UCSD-AML1 (cell line): ENCODE data around the gene CACNA2D4.

Experiments used
- DNase-seq: peaks from one replicate; lab custom pipeline; 2025; ENCODE audit not compliant: unreplicated experiment; lab: John Stamatoyannopoulos, UW

Gene CACNA2D4

DNA sequence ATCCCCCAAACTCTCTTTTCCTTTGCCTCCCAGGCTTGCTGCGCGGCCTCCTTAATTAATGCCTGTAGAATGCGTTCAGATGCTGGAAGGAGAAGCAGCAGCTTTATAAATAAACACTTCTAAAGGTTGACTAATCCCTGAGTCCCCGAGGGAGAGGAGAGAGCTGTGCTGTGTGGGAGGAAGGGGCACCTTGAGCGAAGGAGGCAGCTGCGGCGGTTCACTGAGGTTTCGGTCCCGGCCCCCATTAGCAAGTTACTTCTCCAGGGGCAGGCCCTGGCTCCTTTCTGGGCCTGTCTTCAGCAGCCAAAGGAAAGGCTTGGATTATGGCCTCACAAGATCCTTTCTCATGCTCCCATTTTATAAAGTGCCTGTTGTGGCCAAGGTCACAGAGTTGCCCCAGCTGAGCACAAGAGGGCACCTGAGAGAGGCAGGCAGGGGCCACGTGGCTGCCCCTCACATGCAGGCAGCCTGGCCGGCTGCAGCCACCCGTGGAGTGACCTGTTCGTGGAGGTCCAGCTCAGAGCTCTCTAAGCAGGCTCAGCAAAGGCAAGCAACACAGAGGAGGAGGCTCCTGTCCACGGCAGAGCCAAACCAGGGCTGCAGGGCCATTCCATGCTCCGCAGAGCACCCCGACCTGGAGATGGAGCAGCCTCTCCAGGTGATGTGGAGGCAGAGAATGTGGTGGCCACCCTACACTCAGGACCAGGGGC lies 15.0 kb upstream of the CACNA2D4 start:
- DNase-seq = no peak

DNA sequence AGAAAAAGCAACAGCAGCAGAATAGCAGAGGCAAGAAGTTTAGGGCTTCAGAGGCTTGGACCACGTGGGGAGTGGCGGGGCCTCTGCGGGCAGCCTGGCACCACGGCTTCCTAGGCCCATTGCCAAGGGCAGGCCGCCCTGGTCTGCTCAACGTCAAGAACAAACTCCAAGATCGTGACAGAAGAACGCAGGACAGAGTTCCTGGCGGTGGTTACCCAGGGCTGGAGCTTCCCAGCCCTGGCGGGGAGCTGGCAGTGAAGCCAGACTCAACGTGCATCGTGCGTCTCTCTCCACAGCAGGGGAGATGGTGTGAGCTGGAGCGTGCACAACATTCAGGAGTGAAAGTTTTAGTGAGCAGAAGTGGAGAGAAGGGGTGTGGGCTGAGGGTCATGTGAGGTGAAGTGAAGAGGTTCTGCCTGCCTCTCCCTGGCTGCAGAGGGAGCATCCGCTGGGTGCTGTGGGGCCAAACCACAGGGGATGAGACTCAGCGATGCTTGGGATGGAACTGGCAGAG lies 13.9 kb upstream of the CACNA2D4 start:
- no peak for DNase-seq

DNA sequence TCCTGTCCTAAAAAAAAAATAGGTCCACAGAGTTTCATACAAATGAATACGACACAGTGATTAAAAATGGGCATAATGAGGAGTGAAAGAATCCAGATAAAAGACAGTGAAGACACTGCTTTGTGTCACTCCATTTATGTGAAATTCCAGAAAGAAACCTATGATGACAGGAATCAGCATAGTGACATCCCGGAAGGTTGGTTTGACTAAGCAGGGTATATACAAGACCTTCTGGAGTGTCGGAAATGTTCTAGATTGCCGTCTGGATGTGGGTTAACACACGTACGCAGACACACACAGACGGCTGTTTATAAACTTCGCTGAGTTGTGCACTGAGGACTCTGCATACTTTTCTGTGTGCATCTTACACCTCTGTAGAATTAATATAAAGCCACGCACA lies 13.2 kb upstream of the CACNA2D4 start:
- no peak for DNase-seq

DNA sequence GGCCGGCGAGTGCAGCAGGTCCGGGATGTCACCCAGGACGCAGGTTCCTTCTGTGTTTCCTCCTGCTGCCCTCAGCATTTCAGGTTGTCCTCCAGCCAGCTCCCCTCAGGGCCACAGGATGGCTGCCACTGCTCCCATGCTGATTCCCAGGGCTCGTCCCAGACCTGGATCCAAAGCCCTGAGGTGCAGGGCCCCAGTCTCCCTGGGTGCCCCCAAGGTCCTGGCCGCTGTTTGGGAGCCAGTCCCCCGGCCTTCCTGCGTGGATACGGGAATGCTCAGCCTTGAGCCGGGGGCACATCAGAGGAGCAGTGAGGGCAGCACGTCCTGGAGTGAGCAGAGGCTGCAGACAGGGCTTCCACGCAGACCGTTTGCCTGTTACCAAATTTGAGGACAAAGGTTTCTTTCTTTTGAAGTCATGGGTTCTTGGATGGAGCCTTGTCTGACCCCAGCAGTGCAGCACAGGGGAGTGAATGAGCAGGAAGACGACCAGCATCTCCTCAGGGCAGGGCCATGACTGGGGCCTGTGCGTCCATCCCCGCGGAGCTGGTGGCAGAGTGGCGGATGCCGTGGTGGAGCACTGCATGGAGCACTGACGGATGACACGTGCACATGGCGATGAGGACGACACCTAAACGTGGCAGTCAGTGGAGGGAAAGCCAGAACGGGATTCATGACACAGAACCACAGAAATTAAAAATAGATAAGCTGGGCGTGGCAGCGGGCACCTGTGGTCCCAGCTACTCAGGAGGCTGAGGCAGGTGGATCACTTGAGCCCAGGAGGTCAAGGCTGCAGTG lies 12.5 kb upstream of the CACNA2D4 start:
- DNase-seq = no peak

DNA sequence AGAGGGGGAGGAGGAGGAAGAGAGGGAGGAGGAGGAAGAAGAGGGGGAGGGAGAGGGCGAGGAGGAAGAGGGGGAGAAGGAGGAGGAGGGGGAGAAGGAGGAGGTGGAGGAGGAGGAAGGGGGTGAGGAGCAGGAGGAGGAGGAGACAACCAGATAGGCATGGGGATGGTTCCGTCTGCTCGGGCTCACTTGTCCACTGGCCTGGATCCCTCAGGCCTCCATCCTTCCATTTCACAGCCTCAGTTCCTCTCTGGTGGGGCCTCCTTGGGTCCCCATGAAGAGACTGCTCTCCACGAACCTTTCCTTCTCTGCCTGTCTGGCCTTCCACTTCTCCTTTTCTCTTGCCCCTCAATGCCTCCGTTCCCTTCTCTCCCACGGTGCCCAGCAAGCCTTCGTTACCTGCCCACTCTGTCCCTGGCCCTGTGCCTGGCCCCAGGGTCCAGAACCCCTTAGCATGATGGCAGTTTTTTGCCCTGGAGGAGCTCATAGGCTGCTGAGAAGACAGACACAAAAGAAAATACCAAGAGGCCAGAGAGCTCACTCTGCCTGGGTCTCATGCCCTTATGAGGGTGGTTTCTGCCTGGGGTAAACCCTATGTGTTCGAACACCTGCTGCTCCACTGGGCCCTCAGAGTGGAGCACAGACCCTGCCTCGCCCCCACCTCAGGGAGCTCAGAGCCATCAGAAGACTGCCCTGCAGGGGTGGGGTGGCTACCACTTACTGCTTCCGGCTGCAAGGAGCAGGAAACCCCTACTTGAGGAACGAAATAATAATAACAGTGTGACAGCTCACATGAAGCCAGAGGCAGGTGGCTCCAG lies 11.7 kb upstream of the CACNA2D4 start:
- peak; percentile 68 for DNase-seq

DNA sequence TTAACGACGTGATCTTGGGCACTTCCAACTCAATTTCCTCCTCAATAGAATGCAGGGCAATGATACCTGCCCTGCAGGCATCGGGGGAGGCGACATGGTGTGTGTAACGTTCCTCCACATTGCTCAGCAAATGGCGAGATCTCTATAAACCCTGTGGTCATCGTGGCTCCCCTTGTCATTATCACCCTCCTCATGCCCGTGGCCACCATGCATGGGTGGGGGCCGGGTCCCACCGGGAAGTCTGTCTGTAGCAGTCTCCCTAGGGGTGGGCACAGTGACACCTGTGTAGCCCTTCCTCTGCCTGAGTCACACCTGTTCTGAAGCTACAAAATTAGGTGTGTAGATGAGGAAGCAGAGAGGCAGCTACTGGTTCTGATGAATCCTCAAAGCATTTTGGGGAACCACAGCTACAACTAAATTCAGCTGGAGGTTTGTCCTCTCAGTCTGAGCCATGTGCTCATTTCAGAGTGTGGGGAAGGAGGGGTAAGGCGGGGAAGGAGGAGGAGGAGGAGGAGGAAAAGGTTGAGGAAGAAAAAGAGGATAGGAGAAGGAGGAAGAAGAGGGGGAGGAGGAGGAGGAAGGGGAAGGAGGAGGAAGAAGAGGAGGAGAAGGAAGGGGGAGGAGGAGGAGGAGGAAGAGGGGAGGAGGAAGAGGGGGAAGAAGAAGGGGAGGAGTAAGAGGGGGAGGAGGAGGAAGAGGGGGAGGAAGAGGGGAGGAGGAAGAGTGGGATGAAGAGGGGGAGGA lies 11.0 kb upstream of the CACNA2D4 start:
- DNase-seq = no peak

DNA sequence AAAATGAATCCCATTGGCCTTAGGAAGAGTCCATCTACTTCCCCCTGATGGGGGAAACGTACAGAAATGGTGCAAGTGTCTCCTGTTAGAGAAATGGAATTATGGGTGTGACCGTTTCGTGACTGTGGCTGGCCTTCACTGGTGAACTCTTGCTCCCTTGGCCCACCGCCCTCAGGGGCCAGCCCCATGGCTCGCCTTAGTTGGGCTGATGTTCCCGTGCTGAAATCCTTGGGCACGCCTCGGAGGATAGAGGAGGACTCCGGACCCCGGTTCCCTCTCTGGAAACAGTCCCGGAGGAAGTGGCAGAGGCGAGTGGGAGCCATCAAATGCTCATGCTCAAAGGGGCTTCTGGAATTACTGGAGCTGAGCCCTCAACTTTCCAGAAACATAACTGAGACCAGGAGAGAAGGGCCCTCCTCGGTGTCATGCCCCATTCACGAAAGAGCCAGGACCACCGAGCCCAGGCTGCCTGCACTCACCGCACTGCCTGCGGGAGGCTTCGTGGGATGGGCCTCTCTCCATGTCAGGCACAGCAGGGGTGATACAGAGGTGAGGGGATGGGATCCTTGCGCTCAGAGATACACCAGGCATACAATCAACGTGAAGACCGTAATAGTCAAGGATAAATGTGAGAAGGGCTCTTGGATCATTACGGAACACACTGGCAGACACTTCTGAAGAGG lies 10.1 kb upstream of the CACNA2D4 start:
- DNase-seq = no peak

DNA sequence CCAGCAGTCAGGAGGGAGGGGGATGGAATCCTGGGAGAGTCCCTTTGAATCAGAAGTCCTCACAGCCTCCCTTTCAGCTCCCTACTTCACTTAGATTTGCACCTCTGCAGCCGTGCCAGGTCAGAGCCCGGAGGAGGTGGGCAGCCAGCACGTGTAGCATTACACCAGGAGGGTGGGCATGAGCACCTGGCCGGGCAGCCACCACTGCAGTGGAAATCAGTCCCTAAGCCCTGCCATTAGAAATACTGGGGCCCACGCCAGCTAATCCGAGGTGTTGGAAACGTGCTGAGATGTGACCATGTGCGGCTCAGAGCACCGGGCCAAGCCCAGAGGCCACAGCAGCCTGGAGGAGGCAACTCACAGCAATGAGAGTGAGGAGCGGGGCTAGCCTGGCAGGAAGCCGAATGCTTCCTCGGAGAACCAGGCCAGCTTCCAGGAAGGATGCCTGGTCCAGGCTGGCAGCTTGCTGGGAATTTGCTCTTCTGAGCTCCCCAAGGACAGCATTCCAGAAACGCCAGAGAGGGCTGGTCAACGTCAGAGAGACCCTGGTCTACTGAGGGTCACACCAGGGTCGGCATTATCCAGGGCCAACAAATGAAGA lies 9.4 kb upstream of the CACNA2D4 start:
- no peak for DNase-seq

DNA sequence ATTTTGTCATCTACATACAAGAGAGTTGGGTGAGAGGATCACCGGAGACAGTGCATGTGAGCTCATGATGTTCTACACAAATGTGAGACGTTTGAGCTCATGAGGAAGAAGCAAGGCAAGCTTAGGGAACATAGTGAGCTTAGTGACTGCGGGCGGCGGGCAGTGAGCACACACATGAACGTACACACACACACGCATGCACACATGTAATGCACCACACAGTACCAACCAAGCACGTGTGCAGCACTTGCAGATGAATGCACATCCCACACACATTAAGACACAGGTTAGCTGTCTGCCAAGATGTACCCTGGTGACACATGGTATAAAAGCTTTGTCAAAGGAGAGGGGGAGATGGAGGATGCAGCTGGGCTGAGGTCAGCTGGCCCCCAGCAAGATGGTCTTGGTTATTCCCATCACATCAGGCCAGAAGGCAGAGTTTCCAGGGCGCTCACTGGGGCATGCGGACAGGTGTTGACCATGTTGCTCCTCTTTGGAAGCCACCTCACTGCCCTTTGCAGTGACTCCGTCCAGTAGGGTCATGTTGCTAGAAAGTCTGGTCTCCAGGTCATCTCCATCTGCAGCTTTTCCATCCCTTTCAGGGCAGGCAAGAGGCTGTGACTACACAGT lies 8.7 kb upstream of the CACNA2D4 start:
- no peak for DNase-seq

DNA sequence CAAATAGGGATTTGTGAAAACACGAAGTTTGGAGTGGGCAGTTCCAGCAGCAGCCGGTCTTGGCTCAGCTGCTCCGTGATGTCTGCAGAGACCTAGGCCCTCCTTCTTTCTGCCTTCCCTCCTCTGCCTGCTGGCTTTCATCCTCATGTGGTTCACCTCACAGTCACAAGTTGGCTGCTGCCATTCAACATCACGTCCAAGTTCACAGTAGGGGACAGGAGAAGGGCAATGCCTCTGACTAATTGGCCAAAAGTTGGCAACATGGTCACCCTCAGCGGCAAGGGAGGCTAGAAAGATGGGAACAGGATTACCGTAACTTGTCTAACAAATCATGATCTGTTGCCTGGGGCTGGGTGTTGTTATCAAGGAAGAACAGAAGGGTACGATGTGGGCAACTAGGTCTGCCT lies 7.8 kb upstream of the CACNA2D4 start:
- no peak for DNase-seq

DNA sequence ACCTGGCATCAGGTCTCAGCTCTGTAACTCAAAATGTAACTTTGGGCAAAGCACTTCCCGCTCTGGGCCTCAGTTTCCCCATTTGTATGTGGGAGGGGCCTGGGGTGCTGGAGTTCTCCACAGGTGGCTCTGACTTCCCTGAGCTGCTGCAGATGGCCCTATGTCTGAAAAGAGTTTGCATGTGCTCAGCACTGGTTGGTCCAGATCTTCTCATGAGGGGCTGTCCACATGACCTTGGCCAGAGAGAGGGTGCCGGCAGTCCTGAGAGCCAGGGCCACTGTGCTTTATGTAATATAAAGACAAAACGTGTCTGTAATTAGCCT lies 7.2 kb upstream of the CACNA2D4 start:
- no peak for DNase-seq

DNA sequence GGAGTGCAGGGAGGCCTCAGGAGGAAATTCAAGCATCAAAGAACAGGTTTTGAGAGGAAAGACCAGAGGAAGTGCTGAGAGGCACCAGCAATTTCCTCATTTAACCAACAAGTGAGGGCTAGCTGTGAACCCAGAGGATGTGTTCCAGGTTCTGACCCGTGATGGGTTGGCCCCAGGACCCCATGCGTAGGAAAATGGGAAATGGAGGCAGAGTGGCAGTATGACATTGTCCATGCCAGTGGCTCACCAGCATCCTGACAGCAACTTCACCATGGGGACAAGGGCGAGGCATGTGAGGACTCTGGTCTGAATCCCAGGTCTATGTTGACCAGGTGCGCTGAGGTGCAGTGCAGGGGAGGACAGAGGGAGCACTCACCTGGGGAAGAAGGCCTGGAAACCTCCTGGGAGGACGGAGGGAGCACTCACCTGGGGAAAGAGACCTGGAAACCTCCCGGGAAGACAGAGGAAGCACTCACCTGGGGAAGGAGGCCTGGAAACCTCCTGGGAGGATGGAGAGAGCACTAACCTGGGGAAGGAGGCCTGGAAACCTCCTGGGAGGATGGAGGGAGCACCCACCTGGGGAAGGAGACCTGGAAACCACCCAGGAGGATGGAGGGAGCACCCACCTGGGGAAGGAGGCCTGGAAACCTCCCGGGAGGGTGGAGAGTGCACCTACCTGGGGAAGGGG lies 6.7 kb upstream of the CACNA2D4 start:
- DNase-seq = no peak

DNA sequence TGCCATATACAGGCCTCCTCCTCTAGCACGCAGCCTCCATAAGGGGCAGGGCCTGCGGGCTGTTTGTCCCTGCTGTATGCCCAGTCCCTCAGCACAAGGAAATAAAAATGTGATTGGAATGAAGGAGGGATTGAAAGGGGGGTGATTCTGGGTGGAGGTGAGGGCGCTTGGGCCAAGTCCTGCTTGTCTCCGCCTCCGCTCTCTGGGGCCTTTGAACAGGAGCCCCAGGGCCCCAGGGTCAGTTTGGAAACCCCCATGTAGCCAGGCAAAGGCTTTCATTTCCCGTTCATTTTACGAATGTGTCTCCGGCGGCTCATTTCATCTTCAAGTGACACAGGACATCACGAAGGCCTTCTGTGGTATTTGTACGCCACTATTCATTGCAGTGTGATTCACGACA lies 4.5 kb upstream of the CACNA2D4 start:
- DNase-seq = no peak

DNA sequence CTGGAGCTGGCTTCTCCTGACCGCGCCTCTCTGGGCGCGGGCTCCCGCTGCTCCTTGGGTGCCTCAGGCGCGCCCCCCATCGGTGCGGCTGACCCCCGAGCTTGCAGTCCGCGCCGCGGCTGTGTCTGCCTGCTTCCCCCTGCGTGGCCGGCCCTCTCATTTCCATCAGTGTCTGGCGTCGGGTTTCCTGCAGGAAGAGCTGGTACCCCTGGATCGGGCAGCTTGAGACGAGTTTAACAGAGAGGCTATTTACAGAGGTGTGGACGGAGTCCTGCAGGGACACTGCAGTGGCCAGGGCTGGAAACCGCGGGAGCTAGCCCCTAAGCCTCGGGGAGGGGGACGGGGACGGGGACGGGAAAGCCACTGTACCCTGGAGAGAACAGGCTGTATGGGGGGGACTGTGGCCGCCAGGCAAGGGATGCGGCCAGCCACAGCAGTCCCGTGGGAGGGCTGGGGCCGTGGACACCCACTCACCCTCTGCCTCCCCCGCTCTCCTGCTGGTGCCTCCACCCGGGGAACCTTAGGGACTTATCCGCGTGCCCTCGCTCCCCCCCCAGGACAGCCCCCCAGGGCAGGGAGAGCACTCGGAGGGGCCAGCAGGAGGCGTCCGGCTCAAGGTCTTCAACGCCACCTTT lies 3.7 kb upstream of the CACNA2D4 start:
- DNase-seq = peak; percentile 84

DNA sequence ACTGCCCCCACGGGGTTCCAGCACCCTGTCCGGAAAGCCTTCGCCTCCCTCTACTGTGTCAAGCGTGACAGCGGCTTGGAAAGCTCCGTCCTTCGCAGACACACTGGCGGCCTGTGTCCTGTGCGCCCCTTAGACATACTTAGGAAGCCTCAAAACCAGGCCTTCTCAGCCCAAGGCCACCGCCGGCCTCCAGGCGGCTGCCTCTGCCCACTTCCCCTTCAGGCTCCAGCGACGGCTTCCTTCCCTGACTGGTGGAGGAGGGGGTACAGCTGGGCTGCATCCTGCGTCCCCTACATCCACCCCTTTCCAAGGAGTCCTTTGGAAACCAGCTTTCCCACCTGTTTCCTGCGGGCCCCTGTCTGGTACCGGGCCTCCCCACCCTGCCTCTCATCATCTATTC lies 2.5 kb upstream of the CACNA2D4 start:
- DNase-seq = peak; percentile 93

DNA sequence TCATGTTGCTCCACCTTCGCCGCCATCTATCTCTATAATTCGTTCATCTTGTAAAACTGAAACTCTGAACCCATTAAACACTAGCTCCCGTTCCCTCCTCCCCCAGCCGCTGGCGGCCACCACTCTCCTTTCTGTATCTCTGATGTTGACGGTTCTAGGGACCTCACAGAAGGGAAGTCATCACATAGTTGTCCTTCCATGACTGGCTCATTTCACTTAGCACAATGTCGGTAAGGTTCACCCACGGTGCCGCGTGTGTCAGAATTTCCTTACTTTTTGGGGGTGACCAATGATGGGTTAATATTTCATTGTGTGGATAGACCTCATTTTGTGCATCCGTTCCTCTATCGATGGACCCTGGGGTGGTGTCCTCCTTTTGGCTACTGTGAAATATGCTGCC lies 2.0 kb upstream of the CACNA2D4 start:
- DNase-seq = peak; percentile 69

DNA sequence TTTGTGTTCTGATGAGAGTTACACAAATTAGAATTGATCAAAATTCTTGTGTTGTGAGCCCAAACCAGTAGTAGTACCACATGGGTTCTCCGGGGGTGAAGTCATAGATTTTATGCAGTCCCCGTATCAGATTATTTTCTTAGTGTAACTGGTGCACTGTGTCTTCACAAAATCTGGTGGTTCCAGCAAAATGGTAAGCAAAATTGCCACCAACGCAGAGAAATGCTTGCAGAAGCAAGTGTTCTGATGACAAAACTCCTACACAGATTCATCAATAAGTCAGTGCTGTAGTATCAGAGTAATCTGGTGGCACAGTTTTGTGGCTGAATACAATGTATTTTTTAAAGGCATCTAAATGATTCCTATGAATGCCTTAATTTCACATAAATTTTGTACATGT lies 1.3 kb upstream of the CACNA2D4 start:
- no peak for DNase-seq

DNA sequence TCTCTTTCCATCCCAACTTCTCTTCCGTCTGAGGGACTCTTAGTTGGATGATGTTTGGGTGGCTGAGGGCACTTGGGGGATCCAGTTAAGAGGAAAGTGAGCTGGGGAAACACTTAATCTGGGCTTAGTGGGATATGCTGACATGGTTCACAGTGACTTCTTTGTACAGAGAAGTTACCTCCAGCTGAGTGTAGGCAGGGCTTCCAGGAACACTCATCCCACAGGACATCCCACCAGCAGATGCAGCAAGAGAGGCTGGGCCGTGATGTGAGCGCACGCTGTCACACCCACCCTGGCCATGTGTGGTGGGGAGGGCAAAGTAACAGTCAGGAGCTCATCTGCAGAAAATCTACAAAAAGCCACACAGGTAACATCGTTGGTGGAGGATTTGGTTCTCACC lies 832 bp upstream of the CACNA2D4 start:
- DNase-seq = no peak

DNA sequence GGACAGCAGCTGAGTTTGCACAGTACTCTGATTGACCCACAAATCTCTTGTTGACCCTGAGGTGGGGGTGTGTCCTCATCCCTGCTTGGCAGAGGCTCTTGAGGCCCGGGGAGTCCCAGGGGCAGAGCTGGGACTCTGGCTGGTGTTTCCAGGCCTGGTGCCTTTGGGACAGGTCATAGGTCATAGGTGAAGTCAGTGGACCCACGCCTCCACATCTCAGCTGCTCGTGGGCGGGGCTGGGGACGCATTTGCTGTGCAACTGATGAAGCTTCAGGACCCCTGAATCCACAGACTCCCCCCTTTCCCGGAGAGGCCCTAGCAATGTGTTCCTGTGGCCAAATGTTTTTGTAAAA lies 408 bp upstream of the CACNA2D4 start:
- no peak for DNase-seq
